Measurements from ENCODE around the gene TRIO.

- TF ChIP-seq, protein P1, sequence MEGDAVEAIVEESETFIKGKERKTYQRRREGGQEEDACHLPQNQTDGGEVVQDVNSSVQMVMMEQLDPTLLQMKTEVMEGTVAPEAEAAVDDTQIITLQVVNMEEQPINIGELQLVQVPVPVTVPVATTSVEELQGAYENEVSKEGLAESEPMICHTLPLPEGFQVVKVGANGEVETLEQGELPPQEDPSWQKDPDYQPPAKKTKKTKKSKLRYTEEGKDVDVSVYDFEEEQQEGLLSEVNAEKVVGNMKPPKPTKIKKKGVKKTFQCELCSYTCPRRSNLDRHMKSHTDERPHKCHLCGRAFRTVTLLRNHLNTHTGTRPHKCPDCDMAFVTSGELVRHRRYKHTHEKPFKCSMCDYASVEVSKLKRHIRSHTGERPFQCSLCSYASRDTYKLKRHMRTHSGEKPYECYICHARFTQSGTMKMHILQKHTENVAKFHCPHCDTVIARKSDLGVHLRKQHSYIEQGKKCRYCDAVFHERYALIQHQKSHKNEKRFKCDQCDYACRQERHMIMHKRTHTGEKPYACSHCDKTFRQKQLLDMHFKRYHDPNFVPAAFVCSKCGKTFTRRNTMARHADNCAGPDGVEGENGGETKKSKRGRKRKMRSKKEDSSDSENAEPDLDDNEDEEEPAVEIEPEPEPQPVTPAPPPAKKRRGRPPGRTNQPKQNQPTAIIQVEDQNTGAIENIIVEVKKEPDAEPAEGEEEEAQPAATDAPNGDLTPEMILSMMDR (IDR thresholded peaks at IDR 0.05; ENCODE audit: low read length) = no peak
- TF ChIP-seq EZH2 (optimal IDR thresholded peaks at IDR 0.05; ENCODE audit: low read depth, low read length) (no peak), EZH2phosphoT487 (IDR thresholded peaks at IDR 0.05; ENCODE audit: low read length) (no peak)
Measured at GRCh38 chr5:14143841-14144585, 871 bp downstream of the TRIO start.
